Measurements from ENCODE around the gene CYP27A1. TPM values are rescaled to one million over a fixed set of nuclear protein-coding genes. Genes with fewer than 3 reads are reported as not detected.

CYP27A1 gene
- total RNA-seq, 8 experiments from 2014 or later, result 1.0 to 104 (median 7.4) TPM

DNA sequence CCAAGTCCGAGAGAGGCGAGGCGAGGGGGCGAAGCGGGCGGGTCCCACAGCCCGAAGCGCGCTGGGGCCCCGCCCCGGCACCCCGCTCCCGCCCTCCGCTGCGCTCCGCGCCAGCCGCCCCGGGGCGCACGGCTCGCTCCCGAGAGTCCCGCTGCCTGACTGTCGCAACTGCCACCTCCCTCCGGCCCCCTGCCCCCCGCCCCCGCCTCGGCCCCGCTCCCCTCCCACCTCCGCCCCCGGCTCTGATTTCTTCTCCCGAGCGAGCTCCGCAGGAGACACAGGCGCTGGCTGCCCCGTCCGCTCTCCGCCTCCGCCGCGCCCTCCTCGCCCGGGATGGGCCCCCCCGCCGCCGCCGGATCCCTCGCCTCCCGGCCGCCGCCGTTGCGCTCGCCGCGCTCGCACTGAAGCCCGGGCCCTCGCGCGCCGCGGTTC lies 77.6 kb downstream of the CYP27A1 start, which contains the start of gene WNT6:
TSS of gene WNT6 (plus strand) at position 250 of the 432 bp plus-strand sequence. CDS start 233 bp downstream, outside the sequence.
- Histone ChIP-seq H3K4me3 (peak within 1 kb of the TSS; percentile 16 to 28 (median 19)), H3K4me1 (replicated peaks in 1 of 2) (peaks cover 0 to 3% of the 10 kb centered on the region in 2 donors), H3K27ac (no peak within 1 kb of the TSS)
- in situ Hi-C loops (cut with MboI; ENCODE audit: low pct_unique_long_range_greater_than_20kb in 2 of 9, low sequenced_read_pairs in 9 of 9, unreplicated experiment in 9 of 9), result no loop called here
- peak; percentile 27 to 74 (median 58) for ATAC-seq (replicated peaks in 6 of 8)
- no CpG with 5 or more reads among the region's 64 CpGs for WGBS, 10 experiments

DNA sequence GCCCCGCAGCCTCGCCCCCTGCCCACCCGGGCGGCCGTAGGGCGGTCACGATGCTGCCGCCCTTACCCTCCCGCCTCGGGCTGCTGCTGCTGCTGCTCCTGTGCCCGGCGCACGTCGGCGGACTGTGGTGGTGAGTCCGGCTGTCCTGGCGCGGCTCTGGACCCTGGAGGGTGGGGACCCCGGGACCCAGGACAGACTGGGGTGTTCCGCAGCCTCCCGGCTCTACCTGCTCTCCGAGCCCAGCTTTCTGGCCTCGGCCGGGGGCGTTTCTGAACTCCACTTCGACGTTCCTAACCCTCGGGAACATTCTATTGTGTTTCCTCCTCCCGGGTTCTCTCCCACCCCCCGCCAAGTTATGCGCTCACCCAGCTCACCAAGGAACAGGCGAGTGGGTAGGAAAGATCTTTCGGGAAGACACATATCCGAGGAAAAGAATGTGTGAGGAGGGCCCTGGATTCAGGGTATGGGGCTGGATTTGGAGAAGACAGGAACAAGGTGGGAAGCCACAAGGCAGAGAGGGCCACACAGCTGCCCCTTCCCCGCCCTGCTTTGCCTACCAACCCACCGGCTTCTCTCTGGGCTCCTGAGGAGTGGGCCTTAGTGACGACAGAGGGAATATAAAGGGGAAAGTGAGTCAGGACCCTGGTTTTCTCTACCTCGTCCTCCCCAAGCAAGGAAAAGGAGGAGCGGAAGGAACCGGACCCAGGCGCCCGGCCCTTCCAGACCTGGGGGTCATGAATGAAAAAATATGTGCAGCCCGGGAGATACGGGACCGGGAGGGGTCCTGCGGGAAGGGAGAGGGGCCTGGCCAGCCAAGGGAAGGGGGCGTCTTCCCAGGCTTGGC lies 78.3 kb downstream of the CYP27A1 start:
- Histone ChIP-seq H3K4me3 (peak overlapping the region; percentile 16 to 28 (median 19)), H3K4me1 (replicated peaks in 1 of 2) (peaks cover 0 to 3% of the 10 kb centered on the region in 2 donors), H3K27ac (no peak overlapping the region)
- ATAC-seq (replicated peaks in 6 of 8), result peak; percentile 5 to 61 (median 46)
- in situ Hi-C loops (cut with MboI; ENCODE audit: low pct_unique_long_range_greater_than_20kb in 2 of 9, low sequenced_read_pairs in 9 of 9, unreplicated experiment in 9 of 9), result no loop called here
- WGBS, 10 experiments, result 0 to 30% (median 3%) methylated on average over 2 to 10 of the region's 47 CpGs; no CpG with 5 or more reads in 4 of the 10 experiments

DNA sequence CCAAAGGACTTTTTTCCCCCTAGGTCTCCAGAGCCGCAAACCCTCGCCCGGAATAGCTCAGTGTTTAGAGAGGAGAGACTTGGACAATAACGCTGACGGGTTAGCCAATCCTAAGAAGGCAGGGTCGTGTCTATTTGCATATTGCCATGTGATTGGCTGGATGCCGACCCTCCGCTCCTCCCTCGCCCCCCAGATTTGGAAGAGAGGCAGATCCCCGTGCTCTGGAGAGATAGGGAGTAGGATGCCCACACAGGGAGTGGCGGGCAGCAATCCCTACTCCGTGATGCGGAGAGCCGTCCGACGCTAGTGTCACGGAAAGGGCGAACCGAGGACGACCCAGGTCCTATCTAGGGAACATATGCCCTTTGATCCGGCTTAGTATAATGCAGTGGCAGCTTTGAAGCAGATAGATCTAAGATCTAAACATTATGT lies 79.0 kb downstream of the CYP27A1 start:
- H3K27ac ChIP-seq, result no peak overlapping the region
- no peak overlapping the region for H3K4me3 ChIP-seq
- peak in 7 of 8 experiments; percentile 32 to 83 (median 44) for ATAC-seq (replicated peaks in 6 of 8)
- WGBS, 10 experiments, result 0 to 41% (median 2%) methylated on average over 1 to 18 of the region's 21 CpGs; no CpG with 5 or more reads in 3 of the 10 experiments
- in situ Hi-C loops (cut with MboI; ENCODE audit: low pct_unique_long_range_greater_than_20kb in 2 of 9, low sequenced_read_pairs in 9 of 9, unreplicated experiment in 9 of 9), result no loop called here
- H3K4me1 ChIP-seq (replicated peaks in 1 of 2), result peaks cover 0 to 3% of the 10 kb centered on the region in 2 donors

DNA sequence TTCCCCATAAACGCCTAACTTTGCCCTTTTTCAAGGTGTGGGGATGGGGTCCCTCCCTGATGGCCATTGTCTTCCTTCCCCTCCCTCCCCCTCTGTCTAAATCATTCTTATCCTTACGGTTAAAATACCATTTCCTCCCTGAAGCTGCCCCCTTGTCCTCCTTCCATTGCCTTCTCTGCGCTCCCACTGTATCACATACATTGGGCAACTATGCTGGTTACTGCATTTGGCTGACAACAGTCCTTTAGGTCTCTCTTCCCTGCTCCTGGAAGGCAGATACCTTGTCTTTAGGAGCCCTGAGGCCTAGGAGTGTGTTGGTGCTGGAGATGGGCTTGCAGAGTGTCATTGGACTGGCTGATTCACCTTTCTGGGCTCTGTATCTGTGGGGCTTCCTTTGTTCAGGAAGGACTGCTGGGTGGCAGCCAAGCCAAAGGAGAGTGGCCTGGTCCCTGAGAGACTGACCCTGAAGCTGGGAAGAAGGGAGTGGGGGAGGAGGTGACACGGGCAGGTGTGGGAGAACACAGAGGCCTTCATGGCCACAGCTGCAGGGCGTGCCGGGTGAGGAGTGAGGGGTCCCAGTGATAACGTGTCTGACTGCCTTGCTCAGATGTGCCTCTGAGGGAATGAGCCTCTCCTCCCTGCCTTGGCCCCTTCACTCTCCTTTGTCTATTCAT lies 79.8 kb downstream of the CYP27A1 start:
- in situ Hi-C loops (cut with MboI; ENCODE audit: low pct_unique_long_range_greater_than_20kb in 2 of 9, low sequenced_read_pairs in 9 of 9, unreplicated experiment in 9 of 9), result no loop called here
- Histone ChIP-seq H3K27ac (no peak overlapping the region), H3K4me3 (no peak overlapping the region), H3K4me1 (replicated peaks in 1 of 2) (peaks cover 0 to 3% of the 10 kb centered on the region in 2 donors)
- ATAC-seq (replicated peaks in 6 of 8), result no peak
- WGBS, 10 experiments, result 8 to 92% (median 75%) methylated on average over 1 to 5 of the region's 7 CpGs; no CpG with 5 or more reads in 3 of the 10 experiments

DNA sequence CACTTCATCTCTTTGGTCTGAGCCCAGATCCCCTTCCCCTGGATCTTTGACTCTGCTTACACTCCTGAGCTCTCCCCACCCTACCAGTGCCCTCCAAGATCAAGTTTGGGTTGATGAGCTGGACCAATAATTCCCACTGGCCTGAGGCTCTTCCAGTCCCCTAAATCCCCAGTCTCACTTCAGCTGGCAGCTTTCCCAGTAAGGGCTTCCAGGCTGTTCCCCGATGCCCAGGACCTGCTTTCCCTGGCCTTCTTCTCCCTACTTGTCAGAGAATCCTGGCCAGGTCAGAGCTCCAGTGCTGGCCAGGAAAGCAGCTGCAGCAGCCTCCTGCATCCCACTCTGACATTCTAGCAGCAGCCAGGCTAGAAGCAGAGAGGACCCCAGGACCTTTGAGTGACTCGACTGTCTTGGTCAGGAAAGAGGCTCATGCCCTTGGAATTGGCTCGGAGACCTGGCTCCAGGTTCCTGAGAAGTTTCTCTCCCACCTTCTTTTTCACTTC lies 81.1 kb downstream of the CYP27A1 start:
- in situ Hi-C loops (cut with MboI; ENCODE audit: low pct_unique_long_range_greater_than_20kb in 2 of 9, low sequenced_read_pairs in 9 of 9, unreplicated experiment in 9 of 9), result no loop called here
- Histone ChIP-seq H3K4me1 (replicated peaks in 1 of 2) (peaks cover 0 to 3% of the 10 kb centered on the region in 2 donors), H3K4me3 (no peak overlapping the region), H3K27ac (no peak overlapping the region)
- WGBS, 10 experiments, result 10 to 83% (median 72%) methylated on average over 1 to 2 of the region's 3 CpGs; no CpG with 5 or more reads in 6 of the 10 experiments
- ATAC-seq (replicated peaks in 6 of 8), result no peak

Other genes with a start within 250 kb of the CYP27A1 start
- 10 to 100 TPM in 7 of 8 experiments, 1 to 10 TPM in 1; 5.0 to 20.7 (median 14.3) TPM for gene USP37, start 213.8 kb upstream of the CYP27A1 start, total RNA-seq
- gene CNOT9, start 213.3 kb upstream of the CYP27A1 start, total RNA-seq, result 10 to 100 TPM; 35.9 to 77.5 (median 49.6) TPM
- 10 to 100 TPM in 3 of 8 experiments, 1 to 10 TPM in 4, under 1 TPM in 1; 0.54 to 14.7 (median 5.4) TPM for gene PLCD4, start 174.2 kb upstream of the CYP27A1 start, total RNA-seq
- gene ZNF142, start 122.5 kb upstream of the CYP27A1 start, total RNA-seq, result 10 to 100 TPM in 7 of 8 experiments, 1 to 10 TPM in 1; 7.4 to 29.1 (median 15.1) TPM
- 10 to 100 TPM; 25.8 to 57.7 (median 38.8) TPM for gene BCS1L, start 122.5 kb upstream of the CYP27A1 start, total RNA-seq
- gene RNF25, start 110.1 kb upstream of the CYP27A1 start, total RNA-seq, result 10 to 100 TPM; 20.9 to 37.9 (median 28.7) TPM
- gene STK36, start 110.1 kb upstream of the CYP27A1 start, total RNA-seq, result 10 to 100 TPM; 12.7 to 93.3 (median 26.0) TPM
- gene TTLL4, start 71.3 kb upstream of the CYP27A1 start, total RNA-seq, result 10 to 100 TPM; 11.1 to 78.3 (median 23.4) TPM
- 1 to 10 TPM in 2 of 8 experiments, under 1 TPM in 3, not detected in 3; 0.07 to 5.1 (median 0.56) TPM for gene PRKAG3, start 49.7 kb downstream of the CYP27A1 start, total RNA-seq
- gene WNT6, start 77.7 kb downstream of the CYP27A1 start, total RNA-seq, result under 1 TPM in 3 of 8 experiments, not detected in 5; 0.14 to 0.93 (median 0.24) TPM
- gene WNT10A, start 98.7 kb downstream of the CYP27A1 start, total RNA-seq, result under 1 TPM in 3 of 8 experiments, not detected in 5; 0.11 to 0.81 (median 0.14) TPM
- 1 to 10 TPM in 5 of 8 experiments, under 1 TPM in 3; 0.13 to 4.6 (median 1.5) TPM for gene CDK5R2, start 177.5 kb downstream of the CYP27A1 start, total RNA-seq
- gene FEV, start 203.0 kb downstream of the CYP27A1 start, total RNA-seq, result 1 to 10 TPM in 1 of 8 experiments, under 1 TPM in 3, not detected in 4; 0.08 to 4.6 (median 0.65) TPM
- gene CRYBA2, start 211.3 kb downstream of the CYP27A1 start, total RNA-seq, result 10 to 100 TPM in 1 of 8 experiments, under 1 TPM in 2, not detected in 5; 0.81 to 11.2 (median 0.87) TPM

All from motor neuron (in vitro differentiated cells).